ENCODE data around the gene DSE. TPM values are rescaled to one million over a fixed set of nuclear protein-coding genes. Genes with fewer than 3 reads are reported as not detected.

The DSE gene
- polyA plus RNA-seq, 3 donors: 14.6 to 36.5 (median 28.4) TPM

DNA sequence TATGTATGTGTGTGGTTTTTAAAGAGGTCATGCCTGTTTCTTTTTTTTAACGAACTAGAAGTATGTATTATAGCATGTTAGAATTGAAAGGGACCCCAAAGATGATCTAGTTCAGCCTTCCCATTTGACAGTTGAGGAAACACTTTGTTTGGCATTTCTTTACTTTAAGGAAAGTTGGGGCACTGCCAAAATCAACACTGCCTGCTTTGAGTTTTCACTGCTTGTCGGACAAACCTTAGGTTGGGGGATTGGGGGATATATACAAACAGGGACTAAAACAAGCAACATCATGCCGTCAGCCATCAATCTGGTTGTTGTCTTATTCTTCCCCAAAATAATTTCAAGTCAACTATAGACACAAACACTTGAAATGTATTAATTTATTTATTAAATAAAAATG lies 76.3 kb downstream of the DSE start:
- no peaks in the 10 kb centered on the region for H3K36me3 ChIP-seq (replicated peaks in 1 of 2; ENCODE audit: control insufficient read depth in 1 of 2, insufficient read depth in 2 of 2, low read length in 2 of 2)
- TF ChIP-seq, protein P1, sequence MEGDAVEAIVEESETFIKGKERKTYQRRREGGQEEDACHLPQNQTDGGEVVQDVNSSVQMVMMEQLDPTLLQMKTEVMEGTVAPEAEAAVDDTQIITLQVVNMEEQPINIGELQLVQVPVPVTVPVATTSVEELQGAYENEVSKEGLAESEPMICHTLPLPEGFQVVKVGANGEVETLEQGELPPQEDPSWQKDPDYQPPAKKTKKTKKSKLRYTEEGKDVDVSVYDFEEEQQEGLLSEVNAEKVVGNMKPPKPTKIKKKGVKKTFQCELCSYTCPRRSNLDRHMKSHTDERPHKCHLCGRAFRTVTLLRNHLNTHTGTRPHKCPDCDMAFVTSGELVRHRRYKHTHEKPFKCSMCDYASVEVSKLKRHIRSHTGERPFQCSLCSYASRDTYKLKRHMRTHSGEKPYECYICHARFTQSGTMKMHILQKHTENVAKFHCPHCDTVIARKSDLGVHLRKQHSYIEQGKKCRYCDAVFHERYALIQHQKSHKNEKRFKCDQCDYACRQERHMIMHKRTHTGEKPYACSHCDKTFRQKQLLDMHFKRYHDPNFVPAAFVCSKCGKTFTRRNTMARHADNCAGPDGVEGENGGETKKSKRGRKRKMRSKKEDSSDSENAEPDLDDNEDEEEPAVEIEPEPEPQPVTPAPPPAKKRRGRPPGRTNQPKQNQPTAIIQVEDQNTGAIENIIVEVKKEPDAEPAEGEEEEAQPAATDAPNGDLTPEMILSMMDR (IDR thresholded peaks at IDR 0.05): no peak
- Mint-ChIP-seq H3K27ac (peak overlapping the region; percentile 75 to 97 (median 86)), H3K4me3 (no peak overlapping the region), H3K4me1 (peaks cover 71% of the 10 kb centered on the region), H3K36me3 (no peaks in the 10 kb centered on the region), H3K27me3 (ENCODE audit: low read depth in 3 of 3) (peaks cover 0 to 2% (median 0%) of the 10 kb centered on the region in 3 donors), H3K9me3 (peaks cover 0 to 2% (median 0%) of the 10 kb centered on the region in 7 donors)
- no peak for DNase-seq
- H3K27ac ChIP-seq (ENCODE audit: low read depth in 1 of 2, low read length in 2 of 2): peak overlapping the region in 1 of 2 donors; percentile 91
- intact Hi-C loops (cut with micrococcal nuclease): loop anchor here (5.0 to 10.0 kb wide), 4 partner anchors 60 to 152 kb away; partner anchors contain the start of gene DSE (in 1 of the 2)
- no CpG with 5 or more reads among the region's 3 CpGs for WGBS (ENCODE audit: insufficient coverage)
- H3K27me3 ChIP-seq (ENCODE audit: control insufficient read depth in 2 of 2, insufficient read depth in 2 of 2, low read length in 2 of 2): no peaks in the 10 kb centered on the region
- H3K9ac ChIP-seq (ENCODE audit: insufficient read depth, low read length, poor library complexity, severe bottlenecking): no peak overlapping the region
- peaks cover 62 to 81% of the 10 kb centered on the region in 2 donors for H3K4me1 ChIP-seq (ENCODE audit: control insufficient read depth in 1 of 2, insufficient read depth in 2 of 2, low read length in 2 of 2)
- H4K20me1 ChIP-seq (ENCODE audit: insufficient read depth, low read length): no peaks in the 10 kb centered on the region
- H3K4me2 ChIP-seq (replicated peaks; ENCODE audit: extremely low read depth, low read length, poor library complexity, severe bottlenecking): peak overlapping the region; percentile 29
- no peaks in the 10 kb centered on the region for H3K9me3 ChIP-seq (replicated peaks in 1 of 2; ENCODE audit: control insufficient read depth in 1 of 2, insufficient read depth in 1 of 2, low read length in 2 of 2)
- no peak overlapping the region for H2AFZ ChIP-seq (ENCODE audit: insufficient read depth, low read depth, low read length, poor library complexity, severe bottlenecking)
- H3K4me3 ChIP-seq (replicated peaks in 1 of 3; ENCODE audit: low read depth in 2 of 3, low read length in 3 of 3): no peak overlapping the region
- H3K79me2 ChIP-seq (ENCODE audit: insufficient read depth, low read length): no peaks in the 10 kb centered on the region

DNA sequence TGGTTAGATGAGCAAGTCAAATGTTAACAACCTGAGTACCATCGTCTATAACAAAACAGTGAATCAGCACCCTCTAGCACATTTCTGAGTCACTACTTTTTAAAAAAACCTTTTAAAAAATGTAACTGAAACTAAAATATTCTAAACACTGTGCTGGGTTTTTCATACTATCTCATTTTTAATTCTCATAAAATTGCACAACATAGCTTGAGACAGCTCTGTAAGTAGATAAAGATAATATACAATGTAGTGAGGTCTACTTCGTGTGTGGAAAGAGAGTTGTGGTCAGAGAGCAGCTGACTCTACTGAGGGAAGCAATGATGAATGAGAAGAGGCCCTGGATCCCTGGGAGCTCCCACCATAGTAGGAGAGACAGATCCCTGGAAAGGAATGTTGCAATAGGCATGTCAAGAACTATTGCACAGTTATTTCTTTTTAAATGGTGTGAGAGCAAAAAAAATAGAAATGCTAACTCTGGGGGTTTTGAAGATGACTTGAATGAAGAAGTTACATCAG lies 76.8 kb downstream of the DSE start:
- peak overlapping the region; percentile 22 for H3K4me2 ChIP-seq (replicated peaks; ENCODE audit: extremely low read depth, low read length, poor library complexity, severe bottlenecking)

More for the DNA sequence above, 76.8 kb downstream of the DSE start:
- peaks cover 0 to 2% (median 0%) of the 10 kb centered on the region in 7 donors for H3K9me3 Mint-ChIP-seq
- Histone ChIP-seq H3K27me3 (ENCODE audit: control insufficient read depth in 2 of 2, insufficient read depth in 2 of 2, low read length in 2 of 2) (no peaks in the 10 kb centered on the region), H3K27ac (ENCODE audit: low read depth in 1 of 2, low read length in 2 of 2) (peak overlapping the region; percentile 64 to 91), H4K20me1 (ENCODE audit: insufficient read depth, low read length) (no peaks in the 10 kb centered on the region), H3K4me1 (ENCODE audit: control insufficient read depth in 1 of 2, insufficient read depth in 2 of 2, low read length in 2 of 2) (peaks cover 67 to 86% of the 10 kb centered on the region in 2 donors), H2AFZ (ENCODE audit: insufficient read depth, low read depth, low read length, poor library complexity, severe bottlenecking) (no peak overlapping the region), H3K4me3 (replicated peaks in 1 of 3; ENCODE audit: low read depth in 2 of 3, low read length in 3 of 3) (peak overlapping the region in 1 of 3 experiments; percentile 20), H3K36me3 (replicated peaks in 1 of 2; ENCODE audit: control insufficient read depth in 1 of 2, insufficient read depth in 2 of 2, low read length in 2 of 2) (no peaks in the 10 kb centered on the region), H3K79me2 (ENCODE audit: insufficient read depth, low read length) (no peaks in the 10 kb centered on the region), H3K9me3 (replicated peaks in 1 of 2; ENCODE audit: control insufficient read depth in 1 of 2, insufficient read depth in 1 of 2, low read length in 2 of 2) (no peaks in the 10 kb centered on the region), H3K9ac (ENCODE audit: insufficient read depth, low read length, poor library complexity, severe bottlenecking) (no peak overlapping the region)
- H3K27me3 Mint-ChIP-seq (ENCODE audit: low read depth in 3 of 3): peaks cover 0 to 2% (median 0%) of the 10 kb centered on the region in 3 donors
- WGBS (ENCODE audit: insufficient coverage): 0% methylated on average over 1 of the region's 2 CpGs
- peak overlapping the region in 1 of 2 donors; percentile 49 for H3K4me3 Mint-ChIP-seq
- peak overlapping the region; percentile 86 to 97 (median 94) for H3K27ac Mint-ChIP-seq
- DNase-seq: peak; percentile 69 to 89 (median 83)
- no peaks in the 10 kb centered on the region for H3K36me3 Mint-ChIP-seq
- TF ChIP-seq, protein P1 (IDR thresholded peaks at IDR 0.05): no peak
- peaks cover 74% of the 10 kb centered on the region for H3K4me1 Mint-ChIP-seq
- intact Hi-C loops (cut with micrococcal nuclease): loop anchor here (2.0 to 10.0 kb wide), 5 partner anchors 15 to 153 kb away; partner anchors contain the start of gene DSE (in 1 of the 2)
